Progenitor cell of endocrine pancreas (in vitro differentiated cells): ENCODE measurements around the gene DNASE1L1. TPM values are rescaled to one million over a fixed set of nuclear protein-coding genes. Genes with fewer than 3 reads are reported as not detected.

ENCODE experiments used
- DNase-seq: peaks from one replicate; pipeline ENCODE4 v3.0.0; 2021; ENCODE audit warnings: low spot score; ENCODE audit not compliant: unreplicated experiment
- H3K27ac Mint-ChIP-seq: 2 replicates; pipeline ENCODE4 v1.8.0; 2021; ENCODE audit warnings: mild to moderate bottlenecking, moderate library complexity, mixed read lengths
- H3K27me3 Mint-ChIP-seq: 2 replicates; pipeline ENCODE4 v1.8.0; 2021; ENCODE audit warnings: mixed read lengths
- H3K36me3 Mint-ChIP-seq: 2 replicates; pipeline ENCODE4 v1.8.0; 2022; ENCODE audit warnings: mixed read lengths; ENCODE audit not compliant: insufficient read depth
- H3K4me1 Mint-ChIP-seq: 2 replicates; pipeline ENCODE4 v1.8.0; 2021; ENCODE audit warnings: low read depth, mixed read lengths
- H3K4me3 Mint-ChIP-seq: 2 replicates; pipeline ENCODE4 v1.8.0; 2021; ENCODE audit warnings: low read depth, mild to moderate bottlenecking, moderate library complexity, mixed read lengths
- H3K9me3 Mint-ChIP-seq: 2 replicates; pipeline ENCODE4 v1.8.0; 2021; ENCODE audit warnings: low read depth, mixed read lengths
- CTCF ChIP-seq: fragments of 200-600 bp; sonication (generic); IDR thresholded peaks from one replicate; pipeline ENCODE4 v1.5.0; 2021; ENCODE audit warnings: antibody characterized with exemption, mild to moderate bottlenecking; ENCODE audit not compliant: unreplicated experiment
- total RNA-seq: library from RNA; stranded (reverse); gene quantifications from 2 replicates; pipeline ENCODE4 v1.2.1, GENCODE V29; 2021

DNASE1L1 gene
- total RNA-seq, 1 donor from 2014 or later: 12.7 TPM

DNA sequence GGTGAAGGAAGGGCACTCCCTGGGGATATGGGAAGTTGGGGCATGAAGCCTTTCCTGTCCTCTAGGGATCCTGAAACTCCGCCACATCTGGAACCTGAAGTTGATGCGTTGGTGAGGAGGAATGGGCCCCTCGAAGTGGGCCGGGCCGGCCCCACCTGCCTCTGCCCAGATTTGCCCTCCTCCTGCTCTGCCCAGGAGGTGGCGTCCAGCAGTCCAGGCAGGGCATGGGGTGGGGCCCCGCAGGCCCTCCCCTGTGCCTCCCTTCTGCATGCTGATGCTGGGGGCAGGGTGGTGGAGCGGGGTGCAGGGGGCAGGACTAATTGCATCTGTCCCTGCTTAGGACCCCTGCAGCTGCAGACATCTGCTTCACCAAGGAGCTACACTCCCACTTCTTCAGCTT lies 4.1 kb upstream of the DNASE1L1 start:
- H3K27ac Mint-ChIP-seq: no peak overlapping the region
- no peak for DNase-seq
- no peak overlapping the region for H3K4me3 Mint-ChIP-seq

DNA sequence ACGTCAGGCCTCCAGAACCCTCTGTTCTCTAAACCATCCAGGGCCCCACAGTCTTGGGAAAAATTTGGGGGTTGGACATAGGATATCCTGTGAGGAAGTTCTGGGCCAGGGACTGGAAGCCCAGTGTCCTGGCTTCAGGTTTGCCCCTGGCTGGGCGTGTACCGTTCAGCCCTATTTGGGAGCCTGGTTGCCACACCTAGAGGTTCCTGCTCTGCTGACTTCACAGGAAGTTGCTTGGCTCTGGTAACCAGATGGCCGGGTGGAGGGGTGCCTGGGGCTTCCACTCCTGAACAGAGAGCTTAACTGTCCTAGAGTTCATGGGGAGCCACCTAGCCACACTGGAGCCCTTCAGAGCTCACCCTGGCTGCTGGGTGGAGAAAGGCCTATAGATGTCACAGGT lies 3.4 kb upstream of the DNASE1L1 start:
- no peak for DNase-seq
- Mint-ChIP-seq H3K4me1 (peaks cover 6% of the 10 kb centered on the region), H3K36me3 (peaks cover 8% of the 10 kb centered on the region), H3K27me3 (no peaks in the 10 kb centered on the region), H3K27ac (no peak overlapping the region), H3K4me3 (peak overlapping the region; percentile 69), H3K9me3 (no peaks in the 10 kb centered on the region)
- no peak for TF ChIP-seq CTCF

More for the DNA sequence above, 4.1 kb upstream of the DNASE1L1 start:
- TF ChIP-seq CTCF: no peak
- Mint-ChIP-seq H3K36me3 (peaks cover 8% of the 10 kb centered on the region), H3K4me1 (peaks cover 6% of the 10 kb centered on the region), H3K27me3 (no peaks in the 10 kb centered on the region), H3K9me3 (no peaks in the 10 kb centered on the region)

GRCh38 chrX:154411981-154412340 lies 2.9 kb upstream of the DNASE1L1 start:
- no peak for TF ChIP-seq CTCF

DNA sequence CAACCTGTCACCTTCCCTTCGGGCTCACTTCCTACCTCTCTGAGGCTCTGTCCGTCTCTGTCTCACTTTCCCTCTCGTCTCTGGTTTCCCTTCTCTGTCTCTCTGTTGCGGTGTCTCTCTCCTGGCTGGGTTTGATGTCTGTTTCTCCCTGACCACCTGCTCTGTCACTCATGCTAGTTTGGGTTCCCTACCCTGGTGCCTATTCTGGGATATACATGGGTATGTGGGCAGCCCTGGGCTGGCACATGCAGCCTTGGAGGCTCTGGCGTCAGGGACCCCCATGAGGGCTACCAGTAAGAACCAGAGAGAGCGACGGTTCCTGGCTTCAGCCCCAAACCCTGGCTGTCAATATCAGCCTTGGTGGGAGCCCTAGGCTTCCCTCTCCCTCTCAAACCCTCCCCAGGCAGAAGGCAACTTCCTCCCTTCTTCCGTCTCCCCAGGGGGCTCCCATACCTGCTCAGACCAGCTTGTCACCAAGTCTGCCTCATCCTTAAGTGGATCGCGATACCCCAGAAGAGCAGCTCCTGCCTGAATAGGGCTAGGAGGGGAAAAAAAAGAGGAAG lies 314 bp downstream of the DNASE1L1 start:
- Mint-ChIP-seq H3K27ac (no peak overlapping the region), H3K4me1 (peaks cover 6% of the 10 kb centered on the region), H3K36me3 (peaks cover 6% of the 10 kb centered on the region), H3K27me3 (no peaks in the 10 kb centered on the region), H3K9me3 (peaks cover 2% of the 10 kb centered on the region), H3K4me3 (peak overlapping the region; percentile 35)
- TF ChIP-seq CTCF: no peak
- no peak for DNase-seq

More at GRCh38 chrX:154411981-154412340, 2.9 kb upstream of the DNASE1L1 start:
- Mint-ChIP-seq H3K36me3 (peaks cover 8% of the 10 kb centered on the region), H3K9me3 (no peaks in the 10 kb centered on the region), H3K4me1 (peaks cover 6% of the 10 kb centered on the region), H3K27ac (no peak overlapping the region), H3K4me3 (peak overlapping the region; percentile 69), H3K27me3 (no peaks in the 10 kb centered on the region)
- DNase-seq: no peak

DNA sequence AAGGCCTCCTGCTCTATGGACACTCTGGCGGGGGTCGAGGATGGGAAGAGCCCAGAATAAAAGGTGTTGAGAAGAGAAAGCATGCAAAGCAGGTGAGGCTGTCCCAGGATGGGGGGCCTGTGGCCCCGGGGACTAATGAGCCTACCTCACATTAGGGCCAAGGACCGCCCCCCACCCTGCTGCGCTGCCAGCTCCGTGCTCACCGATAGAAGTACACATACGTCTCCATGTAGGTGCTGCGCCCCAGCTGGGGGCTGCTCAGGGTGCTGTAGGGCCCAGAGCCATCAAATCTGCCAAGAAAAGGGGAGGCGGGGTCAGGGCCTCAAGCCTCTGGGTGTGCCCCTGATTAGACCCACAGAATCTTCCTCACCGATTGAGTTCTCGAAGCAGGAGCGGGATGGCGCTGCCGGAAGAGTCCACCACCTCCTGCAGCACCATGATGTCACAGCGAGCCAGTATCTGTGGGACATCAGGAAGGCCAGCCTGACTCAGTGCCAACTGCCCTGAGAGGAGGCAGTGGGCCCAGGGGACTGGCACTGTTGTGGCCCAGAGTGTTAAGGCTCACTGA lies 4.3 kb downstream of the DNASE1L1 start:
- H3K27me3 Mint-ChIP-seq: no peaks in the 10 kb centered on the region
- DNase-seq: no peak
- peaks cover 10% of the 10 kb centered on the region for H3K4me1 Mint-ChIP-seq
- no peak overlapping the region for H3K27ac Mint-ChIP-seq
- no peak for TF ChIP-seq CTCF
- no peak overlapping the region for H3K4me3 Mint-ChIP-seq
- peaks cover 6% of the 10 kb centered on the region for H3K9me3 Mint-ChIP-seq
- peaks cover 5% of the 10 kb centered on the region for H3K36me3 Mint-ChIP-seq
